K562 (cell line): ENCODE results near the gene MOB3B. TPM values are rescaled to one million over a fixed set of nuclear protein-coding genes. Genes with fewer than 3 reads are reported as not detected.

Experiments used
- ATAC-seq: fragments of 200-7000 bp; cut with Tn5 transposase; 3 replicates; pipeline ENCODE4 v1.9.1; 2020; ENCODE audit warnings: moderate library complexity
- BruUV-seq: library from RNA; stranded (reverse); fragments of 400-500 nt; replicated peaks from 2 replicates; lab custom pipeline; 2021; lab: Mats Ljungman, UMichigan
- CTCF ChIA-PET: fragments of 300-600 bp; formaldehyde crosslinking; extraction: SDS; loops from one replicate; lab custom pipeline; 2021; ENCODE audit warnings: low intra/inter-chr PET ratio; lab: Yijun Ruan, JAX
- POLR2A ChIA-PET: fragments of 300-600, 350-650 bp; sonication (Branson Sonifier 250); formaldehyde crosslinking; extraction: SDS; loops from one replicate; lab custom pipeline; 2021; ENCODE audit warnings: antibody characterized with exemption, inconsistent platforms; lab: Yijun Ruan, JAX
- DNase-seq, 4 experiments: peaks; one replicate each; pipeline versions ENCODE4 v3.0.0 to v3.0.0-alpha.2; 2011 to 2018; ENCODE audit warnings: low spot score in 3 of 4, mixed read lengths in 3 of 4; ENCODE audit errors: extremely low read depth in 1 of 4
- FAIRE-seq: peaks from 2 replicates; lab custom pipeline; 2011; peaks lifted over from hg19 to GRCh38; lab: Jason Lieb, UNC
- H2AFZ ChIP-seq: 2 replicates; pipeline ENCODE4 v1.6.0; 2011; ENCODE audit warnings: low read depth, low read length, control low read depth, inconsistent platforms
- H3K27ac ChIP-seq: fragments of 200-600 bp; 3 replicates; pipeline ENCODE4 v1.8.0; 2011; ENCODE audit warnings: low read depth, mild to moderate bottlenecking, control low read depth, inconsistent platforms, low read length, moderate library complexity, mixed read lengths; ENCODE audit errors: extremely low read depth
- H3K27me3 ChIP-seq, 2 experiments: fragments of 300-600 bp in 1 of 2; 2 replicates in 1 of 2; 3 replicates in 1 of 2; pipeline versions ENCODE4 v1.6.0 to v1.8.0; 2011; ENCODE audit warnings: inconsistent platforms in 2 of 2, low read length in 2 of 2, mild to moderate bottlenecking in 1 of 2, mixed read lengths in 1 of 2, moderate library complexity in 1 of 2; ENCODE audit not compliant: control insufficient read depth in 2 of 2, insufficient read depth in 2 of 2
- H3K36me3 ChIP-seq: fragments of 300-600 bp; 3 replicates; pipeline ENCODE4 v1.8.0; 2011; ENCODE audit warnings: mild to moderate bottlenecking, low read length, inconsistent platforms; ENCODE audit not compliant: control insufficient read depth, insufficient read depth
- H3K4me1 ChIP-seq, 2 experiments: fragments of 200-600 bp in 1 of 2; replicated peaks in 1 of 2; 2 replicates in 1 of 2; 3 replicates in 1 of 2; pipeline versions ENCODE4 v1.5.1 to v1.8.0; 2011; ENCODE audit warnings: inconsistent platforms in 2 of 2, low read length in 2 of 2, mild to moderate bottlenecking in 1 of 2, mixed read lengths in 1 of 2, moderate library complexity in 1 of 2; ENCODE audit not compliant: control insufficient read depth in 2 of 2, insufficient read depth in 2 of 2
- H3K4me2 ChIP-seq: 2 replicates; pipeline ENCODE4 v1.6.1; 2011; ENCODE audit warnings: low read length, control low read depth, inconsistent platforms, mixed read lengths; ENCODE audit not compliant: insufficient read depth
- H3K4me3 ChIP-seq: fragments of 200-600 bp; sonication (generic), shearing (Covaris generic); 2 replicates; pipeline ENCODE4 v1.5.1; 2016; ENCODE audit warnings: control low read depth, inconsistent platforms
- H3K79me2 ChIP-seq: fragments of 200-600 bp; 3 replicates; pipeline ENCODE4 v1.8.0; 2011; ENCODE audit warnings: low read length, inconsistent platforms; ENCODE audit not compliant: control insufficient read depth, insufficient read depth
- H3K9ac ChIP-seq, 2 experiments: 2 replicates each; pipeline versions ENCODE4 v1.6.0 to v1.6.1; 2011; ENCODE audit warnings: low read depth in 2 of 2, low read length in 2 of 2, control low read depth in 1 of 2, inconsistent platforms in 1 of 2, mild to moderate bottlenecking in 1 of 2, mixed read lengths in 1 of 2; ENCODE audit not compliant: insufficient read depth in 1 of 2
- H3K9me1 ChIP-seq: one replicate; pipeline ENCODE4 v1.6.0; 2011; ENCODE audit warnings: inconsistent platforms, mild to moderate bottlenecking, low read length, moderate library complexity; ENCODE audit not compliant: control insufficient read depth, insufficient read depth
- H3K9me3 ChIP-seq: replicated peaks from 2 replicates; pipeline ENCODE4 v1.5.1; 2011; ENCODE audit warnings: low read depth, low read length, inconsistent platforms; ENCODE audit not compliant: control insufficient read depth, insufficient read depth
- H4K20me1 ChIP-seq: replicated peaks from 2 replicates; pipeline ENCODE4 v1.6.1; 2011; ENCODE audit warnings: low read length, inconsistent platforms, mixed read lengths; ENCODE audit not compliant: control insufficient read depth, insufficient read depth
- BMI1 ChIP-seq: fragments of 150-350 bp; IDR thresholded peaks from 2 replicates; pipeline ENCODE4 v1.6.1; 2014; ENCODE audit warnings: low read length
- CUX1 ChIP-seq: fragments of 200-800 bp; sonication (Bioruptor generic); IDR thresholded peaks from 2 replicates; pipeline ENCODE4 v1.6.1; 2016; ENCODE audit warnings: missing genetic modification characterization, missing compliant biosample characterization
- ERF ChIP-seq: fragments of 450-650 bp; formaldehyde crosslinking; IDR thresholded peaks from 2 replicates; pipeline ENCODE4 v1.4.0; 2020; ENCODE audit warnings: mild to moderate bottlenecking, mixed read lengths
- FOXK1 ChIP-seq: sonication (generic); formaldehyde crosslinking; IDR thresholded peaks from 2 replicates; pipeline ENCODE4 v1.8.0; 2022; ENCODE audit warnings: missing genetic modification reagents, mild to moderate bottlenecking, borderline replicate concordance
- FOXK2 ChIP-seq, 2 experiments: fragments of 450-650 bp; IDR thresholded peaks in 1 of 2; conservative IDR thresholded peaks in 1 of 2; 2 replicates each; pipeline ENCODE4 v1.6.1; 2016; ENCODE audit warnings: low read depth in 2 of 2, mild to moderate bottlenecking in 1 of 2
- FUS ChIP-seq: fragments of 200-400 bp; formaldehyde crosslinking; optimal IDR thresholded peaks from 2 replicates; pipeline ENCODE3; 2017; ENCODE audit warnings: low read depth, low read length
- GTF2A2 ChIP-seq: IDR thresholded peaks from 2 replicates; pipeline ENCODE4 v1.6.1; 2016; ENCODE audit warnings: mild to moderate bottlenecking, missing genetic modification characterization, missing compliant biosample characterization
- POLR2H ChIP-seq: IDR thresholded peaks from 2 replicates; pipeline ENCODE4 v1.6.1; 2016; ENCODE audit warnings: missing genetic modification characterization, low read depth, mild to moderate bottlenecking, control low read depth, missing compliant biosample characterization, moderate library complexity
- RBM15 ChIP-seq: fragments of 200-400 bp; formaldehyde crosslinking; IDR thresholded peaks from 2 replicates; pipeline ENCODE4 v1.6.1; 2018; ENCODE audit warnings: mild to moderate bottlenecking, low read length, moderate library complexity; ENCODE audit not compliant: insufficient read depth
- ZBTB8A ChIP-seq: fragments of 450-650 bp; IDR thresholded peaks from 2 replicates; pipeline ENCODE4 v1.6.1; 2018; ENCODE audit warnings: mild to moderate bottlenecking, moderate library complexity; ENCODE audit not compliant: partially characterized antibody
- ZNF316 ChIP-seq: fragments of 450-650 bp; IDR thresholded peaks from 2 replicates; pipeline ENCODE4 v1.6.1; 2016
- ZNF57 ChIP-seq: fragments of 450-650 bp; formaldehyde crosslinking; IDR thresholded peaks from 2 replicates; pipeline ENCODE4 v1.4.0; 2020; ENCODE audit warnings: mild to moderate bottlenecking, moderate library complexity
- WGBS: fragments of 100-300 bp; shearing (Covaris generic); methylation state at CpG from one replicate; pipeline ENCODE4 v1.1.6; 2016; ENCODE audit warnings: low coverage, mixed read lengths; ENCODE audit not compliant: insufficient coverage; ENCODE audit errors: missing lambda C conversion rate; 5-methylcytosine and 5-hydroxymethylcytosine counted together
- in situ Hi-C: fragments of 300-500 bp; cut with MboI; formaldehyde crosslinking; loops from 4 replicates; pipeline ENCODE4 v1.15.0; 2018; ENCODE audit warnings: inconsistent platforms, mixed read lengths
- intact Hi-C: fragments of 100-400 bp; cut with micrococcal nuclease; formaldehyde crosslinking; loops from 2 replicates; pipeline ENCODE4 v1.14.2; 2022
- polyA plus RNA-seq, 8 experiments: library from polyadenylated mRNA; depleted of rRNA in 4 of 8; stranded (reverse) in 5 of 8; unstranded in 3 of 8; fragments of >200 nt; fragmentation: Nextera tagmentation in 2 of 8; fragmentation: Illumina TruSeq in 1 of 8; extraction: Ambion mirVana in 2 of 8; extraction: Trizol in 1 of 8; gene quantifications; 2 replicates each; pipeline versions ENCODE4 v1.2.1 to v1.2.3, GENCODE V29; 2011 to 2014; ENCODE audit warnings: inconsistent platforms in 1 of 8, missing spikeins in 1 of 8
- total RNA-seq, 7 experiments: library from RNA; depleted of rRNA in 6 of 7; stranded (reverse); fragments of >200 nt in 6 of 7; fragmentation: Illumina TruSeq in 2 of 7; extraction: Trizol in 2 of 7; gene quantifications; 2 replicates each; pipeline versions ENCODE4 v1.2.1 to v1.2.3, GENCODE V29; 2011 to 2021; ENCODE audit warnings: low replicate concordance in 1 of 7

Gene MOB3B
- total and polyA plus RNA-seq, 9 of the 15 experiments (the other 6 are each of a cell fraction or from before 2014, with no cell fraction given): 3.6 to 12.8 (median 7.2) TPM

- 100% methylated on average over 1 of the region's 1 CpG for WGBS
- H3K9me1 ChIP-seq: no peaks in the 10 kb centered on the region
- no TSS peak for BruUV-seq
- H3K79me2 ChIP-seq: peaks cover 46% of the 10 kb centered on the region
- ChIA-PET CTCF (no interaction called here), POLR2A (no interaction called here)
- no peak overlapping the region for H3K9ac ChIP-seq
- no peak for TF ChIP-seq BMI1
- no peak for TF ChIP-seq ZBTB8A
- no peak for TF ChIP-seq FOXK2 (conservative IDR thresholded peaks at IDR 0.05 in 1 of 2, IDR thresholded peaks at IDR 0.05 in 1 of 2; ENCODE audit: low read depth in 2 of 2)
- H3K4me1 ChIP-seq: peaks cover under 1 to 10% of the 10 kb centered on the region in 2 experiments; a peak in 3 of 5 replicates
- DNase-seq: no peak
- no peak overlapping the region for H3K4me3 ChIP-seq
- no peak overlapping the region for H3K27ac ChIP-seq
- FAIRE-seq: no peak
- intact Hi-C loops: no loop called here
- H2AFZ ChIP-seq: no peak overlapping the region
- no peak overlapping the region for H3K4me2 ChIP-seq
- no peaks in the 10 kb centered on the region for H4K20me1 ChIP-seq
- ATAC-seq: no peak
- no peaks in the 10 kb centered on the region for H3K27me3 ChIP-seq
- H3K36me3 ChIP-seq: peaks cover 11% of the 10 kb centered on the region; the same call in 1 of the 3 replicates
- H3K9me3 ChIP-seq: no peaks in the 10 kb centered on the region; the same call in 1 of the 2 replicates
- in situ Hi-C loops: no loop called here
Measured at GRCh38 chr9:27468000-27468399, 61.6 kb downstream of the MOB3B start.

DNA sequence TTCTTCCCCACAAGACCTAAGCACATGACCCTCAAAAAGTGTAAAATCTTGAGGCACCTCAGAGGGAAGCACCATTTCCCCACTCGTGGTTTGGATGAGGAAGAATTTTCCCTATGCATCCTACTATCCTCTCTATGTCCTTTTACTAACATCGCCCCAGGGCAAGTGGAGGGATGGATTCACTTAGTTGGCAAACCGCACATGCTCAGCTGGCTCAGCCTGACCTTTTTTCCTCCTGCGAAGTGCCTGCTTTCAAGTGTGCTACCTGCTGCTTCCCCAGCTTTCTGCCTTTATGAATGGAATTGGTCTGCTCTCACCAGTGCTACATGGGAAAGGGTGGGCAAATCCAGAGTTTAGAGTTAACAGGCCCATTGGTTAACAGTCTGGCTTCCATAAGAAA is 62.1 kb downstream of the MOB3B start:
- no TSS peak for BruUV-seq
- Histone ChIP-seq H3K27ac (no peak overlapping the region), H3K36me3 (peaks cover 11% of the 10 kb centered on the region; the same call in 1 of the 3 replicates), H4K20me1 (no peaks in the 10 kb centered on the region), H2AFZ (no peak overlapping the region), H3K4me2 (no peak overlapping the region), H3K4me1 (peaks cover 0 to 7% of the 10 kb centered on the region in 2 experiments; a peak in 3 of 5 replicates), H3K9ac (no peak overlapping the region), H3K27me3 (no peaks in the 10 kb centered on the region), H3K9me3 (no peaks in the 10 kb centered on the region; the same call in 1 of the 2 replicates), H3K9me1 (no peaks in the 10 kb centered on the region), H3K79me2 (peaks cover 41% of the 10 kb centered on the region), H3K4me3 (no peak overlapping the region)
- intact Hi-C loops: no loop called here
- ChIA-PET CTCF (no interaction called here), POLR2A (no interaction called here)
- ATAC-seq (no peak), FAIRE-seq (no peak), DNase-seq (no peak)
- in situ Hi-C loops: no loop called here
- WGBS: 92% methylated on average over 2 of the region's 4 CpGs
- TF ChIP-seq POLR2H (tag) (no peak), ERF (no peak), RBM15 (no peak), ZNF57 (CRISPR knock-in tag) (no peak), FOXK1 (CRISPR knock-in tag) (no peak), CUX1 (CRISPR knock-in tag) (no peak), GTF2A2 (no peak), FUS (no peak), ZNF316 (no peak)
